ENCODE results near the gene MYOCD.

MYOCD gene

GRCh38 chr17:12719948-12720347 lies 54.3 kb downstream of the MYOCD start:
- H3K27ac ChIP-seq (ENCODE audit: low read length): no peak overlapping the region
- H3K27me3 ChIP-seq (ENCODE audit: low read depth, low read length): no peaks in the 10 kb centered on the region
- H3K4me3 ChIP-seq (ENCODE audit: low read depth in 1 of 2, low read length in 2 of 2): no peak overlapping the region
- no peaks in the 10 kb centered on the region for H3K4me1 ChIP-seq (ENCODE audit: control insufficient read depth in 1 of 2, insufficient read depth in 2 of 2, low read length in 2 of 2)
- H3K9me3 ChIP-seq (ENCODE audit: control insufficient read depth in 1 of 2, low read length in 2 of 2): no peaks in the 10 kb centered on the region
- peaks cover 0 to 10% of the 10 kb centered on the region in 2 donors for H3K36me3 ChIP-seq (ENCODE audit: control insufficient read depth in 1 of 2, insufficient read depth in 2 of 2, low read length in 2 of 2)

- Histone ChIP-seq H3K36me3 (ENCODE audit: control insufficient read depth in 1 of 2, insufficient read depth in 2 of 2, low read length in 2 of 2) (peaks cover 0 to 10% of the 10 kb centered on the region in 2 donors), H3K27ac (ENCODE audit: low read length) (no peak overlapping the region), H3K4me1 (ENCODE audit: control insufficient read depth in 1 of 2, insufficient read depth in 2 of 2, low read length in 2 of 2) (no peaks in the 10 kb centered on the region), H3K9me3 (ENCODE audit: control insufficient read depth in 1 of 2, low read length in 2 of 2) (no peaks in the 10 kb centered on the region), H3K27me3 (ENCODE audit: low read depth, low read length) (no peaks in the 10 kb centered on the region), H3K4me3 (ENCODE audit: low read depth in 1 of 2, low read length in 2 of 2) (no peak overlapping the region)
Measured at GRCh38 chr17:12721581-12721980, 55.9 kb downstream of the MYOCD start.

GRCh38 chr17:12722282-12722681 lies 56.6 kb downstream of the MYOCD start:
- Histone ChIP-seq H3K27me3 (ENCODE audit: low read depth, low read length) (no peaks in the 10 kb centered on the region), H3K4me3 (ENCODE audit: low read depth in 1 of 2, low read length in 2 of 2) (no peak overlapping the region), H3K36me3 (ENCODE audit: control insufficient read depth in 1 of 2, insufficient read depth in 2 of 2, low read length in 2 of 2) (peaks cover 0 to 9% of the 10 kb centered on the region in 2 donors), H3K4me1 (ENCODE audit: control insufficient read depth in 1 of 2, insufficient read depth in 2 of 2, low read length in 2 of 2) (no peaks in the 10 kb centered on the region), H3K27ac (ENCODE audit: low read length) (no peak overlapping the region), H3K9me3 (ENCODE audit: control insufficient read depth in 1 of 2, low read length in 2 of 2) (no peaks in the 10 kb centered on the region)

- no peak overlapping the region for H3K4me3 ChIP-seq (ENCODE audit: low read depth in 1 of 2, low read length in 2 of 2)
- H3K4me1 ChIP-seq (ENCODE audit: control insufficient read depth in 1 of 2, insufficient read depth in 2 of 2, low read length in 2 of 2): peaks cover 0 to 14% of the 10 kb centered on the region in 2 donors
- H3K9me3 ChIP-seq (ENCODE audit: control insufficient read depth in 1 of 2, low read length in 2 of 2): no peaks in the 10 kb centered on the region
- peak overlapping the region; percentile 29 for H3K27ac ChIP-seq (ENCODE audit: low read length)
- no peaks in the 10 kb centered on the region for H3K36me3 ChIP-seq (ENCODE audit: control insufficient read depth in 1 of 2, insufficient read depth in 2 of 2, low read length in 2 of 2)
- H3K27me3 ChIP-seq (ENCODE audit: low read depth, low read length): no peaks in the 10 kb centered on the region
Measured at GRCh38 chr17:12726131-12726530, 60.4 kb downstream of the MYOCD start.

- Histone ChIP-seq H3K27ac (ENCODE audit: low read length) (peak overlapping the region; percentile 29), H3K36me3 (ENCODE audit: control insufficient read depth in 1 of 2, insufficient read depth in 2 of 2, low read length in 2 of 2) (no peaks in the 10 kb centered on the region), H3K27me3 (ENCODE audit: low read depth, low read length) (no peaks in the 10 kb centered on the region), H3K4me1 (ENCODE audit: control insufficient read depth in 1 of 2, insufficient read depth in 2 of 2, low read length in 2 of 2) (peaks cover 4 to 18% of the 10 kb centered on the region in 2 donors), H3K4me3 (ENCODE audit: low read depth in 1 of 2, low read length in 2 of 2) (no peak overlapping the region), H3K9me3 (ENCODE audit: control insufficient read depth in 1 of 2, low read length in 2 of 2) (no peaks in the 10 kb centered on the region)
Measured at GRCh38 chr17:12727076-12727760, 61.5 kb downstream of the MYOCD start.

GRCh38 chr17:12727881-12728280 lies 62.2 kb downstream of the MYOCD start:
- no peaks in the 10 kb centered on the region for H3K36me3 ChIP-seq (ENCODE audit: control insufficient read depth in 1 of 2, insufficient read depth in 2 of 2, low read length in 2 of 2)
- no peaks in the 10 kb centered on the region for H3K9me3 ChIP-seq (ENCODE audit: control insufficient read depth in 1 of 2, low read length in 2 of 2)
- no peaks in the 10 kb centered on the region for H3K27me3 ChIP-seq (ENCODE audit: low read depth, low read length)
- H3K4me1 ChIP-seq (ENCODE audit: control insufficient read depth in 1 of 2, insufficient read depth in 2 of 2, low read length in 2 of 2): peaks cover 4 to 18% of the 10 kb centered on the region in 2 donors
- H3K27ac ChIP-seq (ENCODE audit: low read length): peak overlapping the region; percentile 27
- no peak overlapping the region for H3K4me3 ChIP-seq (ENCODE audit: low read depth in 1 of 2, low read length in 2 of 2)

GRCh38 chr17:12729086-12729485 lies 63.4 kb downstream of the MYOCD start:
- H3K4me1 ChIP-seq (ENCODE audit: control insufficient read depth in 1 of 2, insufficient read depth in 2 of 2, low read length in 2 of 2): peaks cover 4 to 18% of the 10 kb centered on the region in 2 donors
- H3K4me3 ChIP-seq (ENCODE audit: low read depth in 1 of 2, low read length in 2 of 2): no peak overlapping the region

GRCh38 chr17:12730421-12730820 lies 64.7 kb downstream of the MYOCD start:
- Histone ChIP-seq H3K9me3 (ENCODE audit: control insufficient read depth in 1 of 2, low read length in 2 of 2) (no peaks in the 10 kb centered on the region), H3K36me3 (ENCODE audit: control insufficient read depth in 1 of 2, insufficient read depth in 2 of 2, low read length in 2 of 2) (no peaks in the 10 kb centered on the region), H3K4me1 (ENCODE audit: control insufficient read depth in 1 of 2, insufficient read depth in 2 of 2, low read length in 2 of 2) (peaks cover 4 to 18% of the 10 kb centered on the region in 2 donors), H3K27ac (ENCODE audit: low read length) (peak overlapping the region; percentile 62), H3K27me3 (ENCODE audit: low read depth, low read length) (no peaks in the 10 kb centered on the region), H3K4me3 (ENCODE audit: low read depth in 1 of 2, low read length in 2 of 2) (no peak overlapping the region)

More at GRCh38 chr17:12729086-12729485, 63.4 kb downstream of the MYOCD start:
- no peaks in the 10 kb centered on the region for H3K36me3 ChIP-seq (ENCODE audit: control insufficient read depth in 1 of 2, insufficient read depth in 2 of 2, low read length in 2 of 2)
- H3K27ac ChIP-seq (ENCODE audit: low read length): no peak overlapping the region
- no peaks in the 10 kb centered on the region for H3K9me3 ChIP-seq (ENCODE audit: control insufficient read depth in 1 of 2, low read length in 2 of 2)
- H3K27me3 ChIP-seq (ENCODE audit: low read depth, low read length): no peaks in the 10 kb centered on the region

GRCh38 chr17:12730931-12731521 lies 65.3 kb downstream of the MYOCD start:
- Histone ChIP-seq H3K9me3 (ENCODE audit: control insufficient read depth in 1 of 2, low read length in 2 of 2) (no peaks in the 10 kb centered on the region), H3K4me3 (ENCODE audit: low read depth in 1 of 2, low read length in 2 of 2) (no peak overlapping the region), H3K36me3 (ENCODE audit: control insufficient read depth in 1 of 2, insufficient read depth in 2 of 2, low read length in 2 of 2) (no peaks in the 10 kb centered on the region), H3K27me3 (ENCODE audit: low read depth, low read length) (no peaks in the 10 kb centered on the region), H3K27ac (ENCODE audit: low read length) (peak overlapping the region; percentile 62), H3K4me1 (ENCODE audit: control insufficient read depth in 1 of 2, insufficient read depth in 2 of 2, low read length in 2 of 2) (peaks cover 4 to 18% of the 10 kb centered on the region in 2 donors)

GRCh38 chr17:12731839-12732238 lies 66.1 kb downstream of the MYOCD start:
- no peaks in the 10 kb centered on the region for H3K27me3 ChIP-seq (ENCODE audit: low read depth, low read length)
- H3K9me3 ChIP-seq (ENCODE audit: control insufficient read depth in 1 of 2, low read length in 2 of 2): no peaks in the 10 kb centered on the region
- H3K4me1 ChIP-seq (ENCODE audit: control insufficient read depth in 1 of 2, insufficient read depth in 2 of 2, low read length in 2 of 2): peaks cover 4 to 18% of the 10 kb centered on the region in 2 donors
- no peak overlapping the region for H3K4me3 ChIP-seq (ENCODE audit: low read depth in 1 of 2, low read length in 2 of 2)
- H3K27ac ChIP-seq (ENCODE audit: low read length): peak overlapping the region; percentile 62
- H3K36me3 ChIP-seq (ENCODE audit: control insufficient read depth in 1 of 2, insufficient read depth in 2 of 2, low read length in 2 of 2): peaks cover 0 to 6% of the 10 kb centered on the region in 2 donors

GRCh38 chr17:12732366-12732765 lies 66.7 kb downstream of the MYOCD start:
- Histone ChIP-seq H3K4me1 (ENCODE audit: control insufficient read depth in 1 of 2, insufficient read depth in 2 of 2, low read length in 2 of 2) (peaks cover 4 to 17% of the 10 kb centered on the region in 2 donors), H3K27me3 (ENCODE audit: low read depth, low read length) (no peaks in the 10 kb centered on the region), H3K4me3 (ENCODE audit: low read depth in 1 of 2, low read length in 2 of 2) (no peak overlapping the region), H3K9me3 (ENCODE audit: control insufficient read depth in 1 of 2, low read length in 2 of 2) (no peaks in the 10 kb centered on the region), H3K36me3 (ENCODE audit: control insufficient read depth in 1 of 2, insufficient read depth in 2 of 2, low read length in 2 of 2) (peaks cover 0 to 6% of the 10 kb centered on the region in 2 donors), H3K27ac (ENCODE audit: low read length) (no peak overlapping the region)

Measured in muscle layer of duodenum (tissue), 2 donors.